Sciatic nerve (tissue), 2 donors: ENCODE measurements around the gene ITGA3. TPM values are rescaled to one million over a fixed set of nuclear protein-coding genes. Genes with fewer than 3 reads are reported as not detected.

ENCODE experiments used
- ATAC-seq: fragments of 200-7000 bp; cut with Tn5 transposase; one replicate; pipeline ENCODE4 v1.9.1; 2020; ENCODE audit warnings: mild to moderate bottlenecking, moderate library complexity
- DNase-seq: peaks from one replicate; pipeline ENCODE4 v3.0.0-alpha.2; 2020; ENCODE audit warnings: low spot score
- intact Hi-C: fragments of 100-400 bp; cut with DNase I; formaldehyde crosslinking; loops from one replicate; pipeline ENCODE4 v1.14.2; 2022
- total RNA-seq: library from RNA; stranded (reverse); fragmentation: NEBNext Ultra II Directional; extraction: Animal tissue kit (Norgen Biotek cat#: 25700); gene quantifications from one replicate; pipeline ENCODE4 v1.2.1, GENCODE V29; 2021
- donor health status: DM: no; HTN: no; CAD: no.
- donor health status: DM: no; HTN: no; CAD: no.

Gene ITGA3
- total RNA-seq, 1 donor from 2014 or later: 70.1 TPM

DNA sequence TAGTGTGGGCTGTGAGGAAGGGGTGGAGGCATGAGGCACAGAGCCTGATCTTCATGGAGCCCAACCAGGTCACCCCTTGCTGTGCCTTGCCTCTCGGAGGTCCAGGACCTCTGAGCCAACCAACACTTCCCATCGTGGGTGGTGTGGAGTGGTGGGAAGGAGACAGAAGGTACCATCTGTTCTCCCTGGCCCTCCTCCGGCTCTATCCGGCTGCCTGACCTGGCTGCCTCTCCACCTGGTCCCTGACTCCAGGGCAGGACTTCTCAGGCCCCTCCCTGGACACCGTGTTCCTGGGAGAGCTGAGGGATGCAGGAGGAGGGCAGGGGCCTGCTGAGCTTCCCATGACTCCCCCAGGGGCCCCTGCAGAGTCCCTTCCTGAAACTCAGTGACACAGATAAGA is 43.1 kb downstream of the ITGA3 start:
- ATAC-seq: no peak
- intact Hi-C loops: loop anchor here (10.0 kb wide), 1 partner anchor 56 kb away; the partner anchor contains the start of gene PPP1R9B
- DNase-seq: no peak

GRCh38 chr17:50100480-50100883 is 44.6 kb downstream of the ITGA3 start:
- DNase-seq (no peak), ATAC-seq (no peak)
- intact Hi-C loops: no loop called here

- intact Hi-C loops: no loop called here
- no peak for DNase-seq
- ATAC-seq: peak; percentile 44
Measured at GRCh38 chr17:50100921-50101345, 45.0 kb downstream of the ITGA3 start.

- ATAC-seq (peak; percentile 78), DNase-seq (peak; percentile 61)
- intact Hi-C loops: no loop called here
Measured at GRCh38 chr17:50101346-50102163, 45.6 kb downstream of the ITGA3 start.

GRCh38 chr17:50102164-50102991 is 46.5 kb downstream of the ITGA3 start:
- intact Hi-C loops: no loop called here
- ATAC-seq: peak; percentile 71
- peak; percentile 75 for DNase-seq

DNA sequence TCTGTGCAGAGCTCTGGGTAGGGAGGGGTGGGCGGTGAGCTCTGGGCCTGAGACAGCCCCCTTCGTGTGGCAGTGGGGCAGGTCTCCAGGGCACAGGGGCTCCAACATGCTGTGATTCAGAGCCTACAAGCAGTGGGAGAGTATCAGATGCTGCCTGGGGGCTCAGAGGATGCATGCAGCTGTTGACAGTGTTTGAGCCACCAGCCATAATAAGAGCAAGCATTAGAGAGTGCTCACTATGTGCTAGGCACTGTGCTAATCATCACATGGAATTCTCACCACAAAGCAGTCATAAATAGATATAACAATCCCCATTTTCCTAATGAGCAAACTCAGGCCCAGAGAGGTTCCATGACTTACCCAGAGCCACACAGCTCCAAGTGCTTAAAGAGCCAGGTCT is 47.3 kb downstream of the ITGA3 start:
- DNase-seq (no peak), ATAC-seq (no peak)
- intact Hi-C loops: no loop called here

DNA sequence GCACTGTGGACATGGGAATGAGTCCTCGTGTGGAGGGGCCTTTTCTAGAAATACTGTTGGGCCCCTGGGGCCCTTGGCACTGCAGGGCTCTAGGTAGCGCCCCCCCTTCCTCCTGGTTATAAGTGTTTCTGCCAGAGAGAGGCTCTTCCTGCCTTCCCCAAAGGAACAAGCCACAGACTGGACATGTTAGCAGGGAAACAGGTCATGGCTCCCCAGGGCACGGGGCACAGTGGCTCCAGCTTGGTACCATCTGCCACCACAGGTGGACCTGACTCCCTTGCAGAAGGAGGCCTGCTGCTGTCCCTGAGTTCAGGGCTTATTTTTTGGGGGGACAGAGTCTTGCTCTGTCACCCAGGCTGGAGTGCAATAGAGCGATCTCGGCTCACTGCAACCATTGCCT is 48.0 kb downstream of the ITGA3 start:
- intact Hi-C loops: no loop called here
- DNase-seq (no peak), ATAC-seq (no peak)

- ATAC-seq (no peak), DNase-seq (no peak)
- intact Hi-C loops: no loop called here
Measured at GRCh38 chr17:50105811-50106210, 49.9 kb downstream of the ITGA3 start.

GRCh38 chr17:50106393-50107131 is 50.7 kb downstream of the ITGA3 start:
- intact Hi-C loops: no loop called here
- ATAC-seq: no peak
- DNase-seq: no peak

DNA sequence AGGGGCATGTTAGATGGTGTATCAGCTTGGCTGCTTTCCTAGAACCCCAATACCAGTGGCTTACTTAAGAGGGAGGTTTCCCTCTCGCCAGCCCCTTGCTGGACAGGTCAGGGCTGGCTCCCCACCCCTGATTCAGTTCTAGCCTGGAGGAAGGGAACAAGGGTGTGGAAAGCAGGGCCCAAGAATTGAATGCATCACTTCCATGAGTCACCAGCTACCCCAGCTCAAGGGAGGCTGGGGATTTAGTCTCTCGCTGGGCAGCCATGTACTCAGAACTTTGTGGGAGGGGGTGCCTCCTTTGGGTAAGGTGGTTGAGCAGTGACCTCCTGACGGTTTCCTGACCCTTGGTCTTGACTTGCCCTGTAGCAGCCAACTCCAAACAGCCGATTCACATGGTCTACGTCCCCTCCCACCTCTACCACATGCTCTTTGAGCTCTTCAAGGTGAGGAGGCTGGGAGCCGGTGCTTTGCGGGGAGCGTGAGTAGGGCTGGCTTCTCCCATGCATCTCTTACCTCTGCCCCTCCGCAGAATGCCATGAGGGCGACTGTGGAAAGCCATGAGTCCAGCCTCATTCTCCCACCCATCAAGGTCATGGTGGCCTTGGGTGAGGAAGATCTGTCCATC is 52.0 kb downstream of the ITGA3 start:
- intact Hi-C loops: no loop called here
- ATAC-seq: no peak
- DNase-seq: no peak

DNA sequence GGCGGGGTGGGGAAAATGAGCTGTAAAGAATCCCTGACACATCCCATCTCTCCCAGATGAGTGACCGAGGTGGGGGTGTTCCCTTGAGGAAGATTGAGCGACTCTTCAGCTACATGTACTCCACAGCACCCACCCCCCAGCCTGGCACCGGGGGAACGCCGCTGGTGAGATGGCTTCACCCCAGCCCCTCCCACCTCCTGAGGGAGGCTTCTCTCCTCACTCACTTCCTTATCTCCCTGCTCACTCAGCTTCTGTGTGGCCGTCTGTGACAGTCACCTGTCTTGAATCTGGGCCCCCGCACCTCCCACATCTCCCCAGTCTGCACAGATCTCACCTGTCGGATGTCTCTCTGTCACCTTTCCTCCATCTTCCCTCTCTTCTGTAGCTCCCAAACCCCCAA is 52.6 kb downstream of the ITGA3 start:
- DNase-seq (no peak), ATAC-seq (no peak)
- intact Hi-C loops: no loop called here

- ATAC-seq (no peak), DNase-seq (no peak)
- intact Hi-C loops: no loop called here
Measured at GRCh38 chr17:50109207-50109606, 53.3 kb downstream of the ITGA3 start.

DNA sequence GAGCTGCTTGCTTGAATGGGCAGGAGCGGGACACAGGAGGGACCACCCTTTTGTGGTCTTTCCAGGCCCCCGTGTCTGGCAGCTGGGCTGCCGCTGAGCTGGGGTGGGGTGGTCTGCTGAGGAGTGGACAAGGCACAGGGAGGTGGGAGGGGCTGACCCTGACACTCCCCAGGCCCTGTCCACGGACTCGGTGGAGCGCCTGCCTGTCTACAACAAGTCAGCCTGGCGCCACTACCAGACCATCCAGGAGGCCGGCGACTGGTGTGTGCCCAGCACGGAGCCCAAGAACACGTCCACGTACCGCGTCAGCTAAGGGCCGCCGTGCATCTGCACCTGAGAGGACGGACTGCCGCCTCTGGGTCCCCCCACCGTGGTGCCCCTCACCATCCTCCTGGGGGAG is 53.9 kb downstream of the ITGA3 start:
- no peak for ATAC-seq
- DNase-seq: peak; percentile 61
- intact Hi-C loops: loop anchor here (10.0 kb wide), 1 partner anchor 185 kb away; no protein-coding TSS in a partner anchor

- peak; percentile 20 for ATAC-seq
- DNase-seq: peak; percentile 63
- intact Hi-C loops: loop anchor here (10.0 kb wide), 1 partner anchor 184 kb away; no protein-coding TSS in a partner anchor
Measured at GRCh38 chr17:50110591-50111349, 54.9 kb downstream of the ITGA3 start.

DNA sequence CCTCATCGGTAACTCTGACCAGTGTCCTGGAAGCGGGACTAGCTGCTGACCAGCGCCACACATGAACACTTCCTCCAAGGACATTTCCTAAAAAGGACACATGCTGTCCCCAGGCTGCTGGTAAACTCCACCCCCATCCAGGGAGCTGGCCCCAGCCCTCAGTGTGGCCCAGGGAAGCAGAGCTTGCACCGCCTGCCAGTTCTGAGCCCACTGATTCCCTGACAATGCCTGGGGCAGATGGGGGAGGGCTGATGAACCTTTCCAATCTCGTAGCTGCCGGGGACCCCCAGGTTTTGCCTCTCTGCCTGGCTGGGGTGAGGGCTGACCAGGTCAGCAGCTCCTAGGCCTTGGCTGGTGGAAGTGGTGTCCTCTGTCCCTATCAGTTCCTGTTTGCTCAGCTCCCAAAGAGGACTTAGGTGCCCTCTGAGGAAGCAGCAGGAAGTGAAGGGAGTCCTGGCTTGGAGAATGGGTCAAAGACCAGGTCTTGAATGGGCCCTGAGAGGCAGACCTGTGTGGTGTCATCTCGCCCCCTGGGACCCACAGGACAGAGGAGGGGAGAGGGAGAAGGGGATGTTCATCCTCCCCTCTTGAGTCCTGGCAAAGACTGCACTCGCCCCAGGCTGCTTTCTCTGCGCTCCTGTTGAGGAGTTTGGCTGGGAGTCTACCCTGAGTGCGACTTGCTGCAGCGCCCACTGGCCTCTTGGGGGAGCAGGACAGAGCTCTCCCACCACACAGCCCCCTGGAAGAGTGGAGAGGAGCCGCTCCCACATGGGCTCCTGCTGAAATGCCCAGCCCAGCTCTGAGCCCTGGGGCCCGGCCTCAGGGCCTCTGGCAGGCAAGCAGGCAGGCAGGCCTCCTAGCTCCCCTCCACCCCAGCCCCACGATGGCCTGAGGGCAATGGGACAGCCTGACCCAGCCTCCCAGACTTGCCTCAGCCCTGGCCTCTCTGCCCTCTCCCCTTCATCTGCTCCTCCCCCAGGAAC is 56.1 kb downstream of the ITGA3 start:
- DNase-seq (peak; percentile 71), ATAC-seq (peak; percentile 70)
- intact Hi-C loops: loop anchor here (10.0 kb wide), 1 partner anchor 183 kb away; no protein-coding TSS in a partner anchor

- DNase-seq (peak; percentile 59), ATAC-seq (peak; percentile 9)
- intact Hi-C loops: loop anchor here (10.0 kb wide), 1 partner anchor 182 kb away; no protein-coding TSS in a partner anchor
Measured at GRCh38 chr17:50112694-50113093, 56.8 kb downstream of the ITGA3 start.
